Prostate gland (tissue), 2 donors: Measurements from ENCODE around the gene LTBP2. TPM values are rescaled to one million over a fixed set of nuclear protein-coding genes. Genes with fewer than 3 reads are reported as not detected.
A peak's percentile ranks its signal among the peaks of the same experiment; 100 is the strongest.

Source experiments
- DNase-seq: peaks from one replicate; pipeline ENCODE4 v3.0.0-alpha.2; 2019; ENCODE audit warnings: low spot score
- H3K27ac ChIP-seq, 2 donors: fragments of 200-600 bp; sonication (generic); 2 replicates each; pipeline ENCODE4 v1.5.1; 2017 to 2019
- H3K27me3 ChIP-seq: fragments of 200-600 bp; sonication (generic); replicated peaks from 2 replicates; pipeline ENCODE4 v1.5.1; 2019; ENCODE audit not compliant: insufficient read depth
- H3K36me3 ChIP-seq, 2 donors: fragments of 200-600 bp; sonication (generic); 1 replicate in 1 of 2; 2 replicates in 1 of 2; pipeline versions ENCODE4 v1.5.1 to v1.8.1; 2017 to 2019
- H3K4me1 ChIP-seq: fragments of 200-600 bp; sonication (generic); replicated peaks from 2 replicates; pipeline ENCODE4 v1.5.1; 2019
- H3K4me3 ChIP-seq, 2 donors: fragments of 200-600 bp; sonication (generic); 2 replicates each; pipeline ENCODE4 v1.5.1; 2017 to 2019
- H3K9me3 ChIP-seq: fragments of 200-600 bp; sonication (generic); 2 replicates; pipeline ENCODE4 v1.5.1; 2017
- POLR2A ChIP-seq: fragments of 450-650 bp; IDR thresholded peaks from one replicate; pipeline ENCODE4 v1.6.1; 2016; ENCODE audit warnings: antibody characterized with exemption, mild to moderate bottlenecking
- POLR2AphosphoS5 ChIP-seq: sonication (generic); formaldehyde crosslinking; IDR thresholded peaks from one replicate; pipeline ENCODE4 v1.6.1; 2017; ENCODE audit warnings: antibody characterized with exemption
- WGBS: methylation state at CpG from one replicate; pipeline ENCODE4 v1.1.5; 2018; 5-methylcytosine and 5-hydroxymethylcytosine counted together
- intact Hi-C: fragments of 100-400 bp; cut with DNase I; formaldehyde crosslinking; loops from one replicate; pipeline ENCODE4 v1.14.2; 2022
- total RNA-seq, 2 donors: library from RNA; depleted of rRNA; stranded (reverse); fragments of >200 nt; gene quantifications; one replicate each; pipeline ENCODE4 v1.1.0, GENCODE V29; 2016
- TF ChIP-seq, protein P1 (sequence below), 4 experiments: fragments of 200-600 bp in 2 of 4; fragments of 450-650 bp in 2 of 4; sonication (generic) in 2 of 4; IDR thresholded peaks; 1 replicate in 3 of 4; 2 replicates in 1 of 4; pipeline ENCODE4 v1.5.1; 2016 to 2019; ENCODE audit warnings: antibody characterized with exemption in 4 of 4, mild to moderate bottlenecking in 2 of 4, moderate library complexity in 2 of 4

The LTBP2 gene
- total RNA-seq, 2 donors from 2014 or later = 47.0 to 90.7 TPM

DNA sequence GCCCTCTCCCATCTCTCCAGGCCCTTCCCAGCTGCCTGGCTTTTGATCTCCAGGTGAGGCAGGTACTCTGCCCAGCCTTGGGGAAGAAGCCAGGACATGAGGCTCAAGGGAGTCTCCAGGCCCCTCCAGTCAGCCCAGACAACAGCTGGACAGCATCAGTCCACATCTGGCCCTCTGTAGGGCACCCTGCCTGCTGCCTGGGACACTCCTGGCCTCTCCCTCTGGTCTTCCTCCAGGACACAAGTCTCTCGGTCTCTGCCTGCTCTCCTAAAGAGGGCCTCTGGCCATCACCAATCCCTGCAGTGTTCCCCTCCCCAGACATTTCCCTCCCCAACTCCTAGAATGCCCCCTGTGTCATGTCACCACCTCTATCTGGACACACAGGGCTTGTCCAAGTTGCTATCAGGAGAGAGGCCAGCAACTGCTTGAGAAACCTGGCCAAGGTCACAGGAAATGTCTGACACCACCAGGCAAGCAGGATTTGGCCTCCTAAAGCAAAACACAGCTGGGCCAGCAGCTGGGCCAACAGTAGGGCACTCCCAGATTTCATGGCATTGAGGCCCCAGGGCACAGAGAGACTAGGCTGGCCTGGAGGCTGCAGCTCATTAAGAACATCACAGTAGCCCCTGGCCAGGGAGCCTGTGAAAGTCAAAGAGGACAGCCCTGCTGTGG, 29.0 kb downstream of the LTBP2 start:
- intact Hi-C loops = no loop called here
- DNase-seq = no peak
- Histone ChIP-seq H3K4me1 (no peaks in the 10 kb centered on the region), H3K9me3 (no peaks in the 10 kb centered on the region), H3K27ac (no peak overlapping the region), H3K4me3 (no peak overlapping the region), H3K27me3 (no peaks in the 10 kb centered on the region), H3K36me3 (no peaks in the 10 kb centered on the region)
- TF ChIP-seq, protein P1, sequence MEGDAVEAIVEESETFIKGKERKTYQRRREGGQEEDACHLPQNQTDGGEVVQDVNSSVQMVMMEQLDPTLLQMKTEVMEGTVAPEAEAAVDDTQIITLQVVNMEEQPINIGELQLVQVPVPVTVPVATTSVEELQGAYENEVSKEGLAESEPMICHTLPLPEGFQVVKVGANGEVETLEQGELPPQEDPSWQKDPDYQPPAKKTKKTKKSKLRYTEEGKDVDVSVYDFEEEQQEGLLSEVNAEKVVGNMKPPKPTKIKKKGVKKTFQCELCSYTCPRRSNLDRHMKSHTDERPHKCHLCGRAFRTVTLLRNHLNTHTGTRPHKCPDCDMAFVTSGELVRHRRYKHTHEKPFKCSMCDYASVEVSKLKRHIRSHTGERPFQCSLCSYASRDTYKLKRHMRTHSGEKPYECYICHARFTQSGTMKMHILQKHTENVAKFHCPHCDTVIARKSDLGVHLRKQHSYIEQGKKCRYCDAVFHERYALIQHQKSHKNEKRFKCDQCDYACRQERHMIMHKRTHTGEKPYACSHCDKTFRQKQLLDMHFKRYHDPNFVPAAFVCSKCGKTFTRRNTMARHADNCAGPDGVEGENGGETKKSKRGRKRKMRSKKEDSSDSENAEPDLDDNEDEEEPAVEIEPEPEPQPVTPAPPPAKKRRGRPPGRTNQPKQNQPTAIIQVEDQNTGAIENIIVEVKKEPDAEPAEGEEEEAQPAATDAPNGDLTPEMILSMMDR (IDR thresholded peaks at IDR 0.05) = no peak
- TF ChIP-seq POLR2A (no peak), POLR2AphosphoS5 (no peak)
- 75% methylated on average over 1 of the region's 1 CpG for WGBS

DNA sequence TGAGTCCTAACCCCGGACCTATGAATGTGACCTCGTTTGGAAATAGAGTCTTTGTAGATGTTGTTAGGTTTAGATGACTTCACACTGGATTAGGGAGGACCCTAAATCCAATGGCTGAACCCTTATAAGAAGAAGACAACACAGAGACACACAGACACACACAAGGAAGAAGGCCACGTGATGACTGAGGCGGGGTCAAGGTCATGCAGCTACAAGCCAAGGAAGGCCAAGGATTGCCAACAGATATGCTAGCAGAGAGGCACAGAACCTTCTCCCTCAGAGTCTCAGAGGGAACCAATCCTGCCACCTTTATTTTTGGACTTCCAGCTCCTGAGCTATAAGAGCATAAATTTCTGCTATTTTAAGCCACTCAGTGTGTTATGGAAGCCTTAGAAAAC, 31.8 kb downstream of the LTBP2 start:
- Histone ChIP-seq H3K4me1 (no peaks in the 10 kb centered on the region), H3K27ac (no peak overlapping the region), H3K36me3 (no peaks in the 10 kb centered on the region), H3K9me3 (no peaks in the 10 kb centered on the region), H3K27me3 (no peaks in the 10 kb centered on the region), H3K4me3 (no peak overlapping the region)
- no peak for DNase-seq
- no peak for TF ChIP-seq POLR2AphosphoS5
- TF ChIP-seq POLR2A = no peak
- TF ChIP-seq, protein P1 (IDR thresholded peaks at IDR 0.05) = no peak
- intact Hi-C loops = no loop called here
- WGBS = 74% methylated on average over 4 of the region's 4 CpGs

DNA sequence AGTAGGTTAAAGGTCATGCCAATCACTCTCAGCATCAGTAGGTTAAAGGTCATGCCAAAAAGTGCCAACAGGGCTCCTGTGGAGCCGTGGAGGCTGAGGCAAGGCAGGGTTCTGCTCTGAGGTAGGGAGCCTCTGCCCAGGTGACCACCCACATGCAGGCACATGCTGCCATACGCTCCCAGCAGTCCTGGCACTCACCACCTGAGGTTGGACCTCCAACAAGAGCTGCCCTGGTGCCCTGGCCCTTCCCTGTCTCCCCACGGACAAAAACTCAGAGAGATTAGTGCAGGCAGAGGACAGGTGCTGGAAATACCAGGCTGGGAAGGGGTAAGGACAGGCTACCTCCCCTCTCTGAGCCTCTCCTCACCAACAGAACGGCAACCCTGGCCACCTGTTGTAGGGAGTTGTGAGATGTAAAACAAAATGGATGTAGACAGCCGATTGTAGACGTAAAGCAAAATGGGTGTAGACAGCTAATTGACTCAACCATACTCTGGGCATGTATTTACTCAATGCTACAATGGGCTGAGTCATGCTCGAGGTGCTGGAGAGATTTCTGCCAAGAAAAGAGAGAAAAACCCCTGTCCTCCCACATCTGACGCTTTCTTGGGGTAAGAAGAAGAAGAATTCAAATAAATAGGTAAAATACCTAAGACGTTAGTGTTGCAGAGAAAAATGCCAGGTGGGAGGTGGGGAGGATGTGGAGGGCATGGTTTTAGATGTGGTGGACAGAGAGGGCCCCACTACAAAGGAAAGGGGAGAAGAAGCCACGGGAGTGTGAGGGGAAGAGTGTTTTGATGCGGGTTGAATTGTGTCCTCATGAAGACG, 32.4 kb downstream of the LTBP2 start:
- DNase-seq = no peak
- peak overlapping the region in 1 of 2 donors; percentile 25 for H3K27ac ChIP-seq
- 63% methylated on average over 12 of the region's 12 CpGs for WGBS

DNA sequence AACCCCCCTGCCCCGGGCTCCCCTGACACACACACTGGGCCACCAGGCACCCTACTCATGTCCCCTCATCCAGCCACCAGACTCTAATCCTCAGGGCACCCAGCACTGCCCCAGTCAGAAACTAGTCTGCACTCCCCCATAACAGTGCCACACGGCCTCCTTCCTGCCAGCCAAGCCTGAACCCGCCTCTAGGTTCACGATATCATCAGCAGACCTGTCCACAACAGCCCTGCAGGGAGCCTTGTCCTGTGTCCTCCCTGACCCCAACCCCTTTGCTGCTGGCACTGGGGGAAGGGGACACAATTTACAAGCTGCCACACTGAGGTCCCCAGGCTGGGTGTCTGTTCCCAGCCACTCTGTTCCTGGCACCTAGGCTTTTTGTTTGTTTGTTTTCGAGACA, 33.6 kb downstream of the LTBP2 start:
- no peak for DNase-seq
- H3K4me3 ChIP-seq = no peak overlapping the region
- WGBS = 60% methylated on average over 5 of the region's 5 CpGs
- H3K9me3 ChIP-seq = no peaks in the 10 kb centered on the region
- H3K27ac ChIP-seq = no peak overlapping the region
- TF ChIP-seq, protein P1 (IDR thresholded peaks at IDR 0.05) = no peak
- no peak for TF ChIP-seq POLR2AphosphoS5
- no peak for TF ChIP-seq POLR2A
- H3K27me3 ChIP-seq = no peaks in the 10 kb centered on the region
- no peaks in the 10 kb centered on the region for H3K36me3 ChIP-seq
- H3K4me1 ChIP-seq = no peaks in the 10 kb centered on the region
- intact Hi-C loops = no loop called here

More for the DNA sequence above, 32.4 kb downstream of the LTBP2 start:
- Histone ChIP-seq H3K4me3 (no peak overlapping the region), H3K27me3 (no peaks in the 10 kb centered on the region), H3K36me3 (no peaks in the 10 kb centered on the region), H3K4me1 (no peaks in the 10 kb centered on the region), H3K9me3 (no peaks in the 10 kb centered on the region)
- TF ChIP-seq POLR2AphosphoS5 (no peak), POLR2A (no peak)
- TF ChIP-seq, protein P1 (IDR thresholded peaks at IDR 0.05) = no peak
- intact Hi-C loops = no loop called here
